Fibroblast of lung (primary cell): ENCODE measurements around the gene REX1BD. TPM values are rescaled to one million over a fixed set of nuclear protein-coding genes. Genes with fewer than 3 reads are reported as not detected.
"Not testable (repeated sequence)": the region's sequence is repeated elsewhere in the genome, so short reads cannot be mapped to it uniquely, and the experiment has no call there.

Source experiments
- DNase-seq, 2 donors: peaks; one replicate each; pipeline versions ENCODE4 v3.0.0 to v3.0.0-alpha.2; 2010; ENCODE audit warnings: low read depth in 2 of 2
- H2AFZ ChIP-seq: 2 replicates; pipeline ENCODE4 v1.5.1; 2012; ENCODE audit warnings: low read length, control low read depth, inconsistent platforms
- H3K27ac ChIP-seq: 2 replicates; pipeline ENCODE4 v1.5.1; 2011; ENCODE audit warnings: low read length, control low read depth; ENCODE audit not compliant: insufficient read depth
- H3K27me3 ChIP-seq: 2 replicates; pipeline ENCODE4 v1.5.1; 2011; ENCODE audit warnings: mild to moderate bottlenecking, low read length; ENCODE audit not compliant: control insufficient read depth, insufficient read depth
- H3K36me3 ChIP-seq: 2 replicates; pipeline ENCODE4 v1.5.1; 2011; ENCODE audit warnings: low read length; ENCODE audit not compliant: control insufficient read depth, insufficient read depth
- H3K4me1 ChIP-seq: 2 replicates; pipeline ENCODE4 v1.5.1; 2011; ENCODE audit warnings: low read length; ENCODE audit not compliant: control insufficient read depth, insufficient read depth; ENCODE audit errors: extremely low read depth
- H3K4me2 ChIP-seq: 2 replicates; pipeline ENCODE4 v1.5.1; 2011; ENCODE audit warnings: low read length, control low read depth; ENCODE audit not compliant: insufficient read depth; ENCODE audit errors: extremely low read depth
- H3K4me3 ChIP-seq, 4 experiments: fragments of 200-600 bp in 1 of 4; sonication (generic) in 1 of 4; replicated peaks in 1 of 4; 2 replicates each; pipeline ENCODE4 v1.5.1; 2011 to 2016; ENCODE audit warnings: low read length in 4 of 4, low read depth in 3 of 4, mild to moderate bottlenecking in 3 of 4, control low read depth in 2 of 4, inconsistent platforms in 1 of 4, mixed read lengths in 1 of 4; ENCODE audit not compliant: insufficient read depth in 1 of 4; ENCODE audit errors: control extremely low read depth in 1 of 4
- H3K79me2 ChIP-seq: 2 replicates; pipeline ENCODE4 v1.5.1; 2012; ENCODE audit warnings: mild to moderate bottlenecking, low read length, inconsistent platforms; ENCODE audit not compliant: control insufficient read depth, insufficient read depth
- H3K9ac ChIP-seq: 2 replicates; pipeline ENCODE4 v1.5.1; 2011; ENCODE audit warnings: mild to moderate bottlenecking, low read length, control low read depth; ENCODE audit not compliant: insufficient read depth
- H3K9me3 ChIP-seq: 2 replicates; pipeline ENCODE4 v1.5.1; 2012; ENCODE audit warnings: low read depth, low read length; ENCODE audit not compliant: control insufficient read depth, insufficient read depth
- H4K20me1 ChIP-seq: 2 replicates; pipeline ENCODE4 v1.5.1; 2011; ENCODE audit warnings: low read length; ENCODE audit not compliant: control insufficient read depth, insufficient read depth; ENCODE audit errors: extremely low read depth
- EZH2 ChIP-seq: IDR thresholded peaks from 2 replicates; pipeline ENCODE4 v1.5.1; 2012; ENCODE audit warnings: low read length, control low read depth, mild to moderate bottlenecking; ENCODE audit errors: missing control alignments
- polyA minus RNA-seq: library from RNA; depleted of rRNA, polyadenylated mRNA; stranded (reverse); fragments of >200 nt; gene quantifications from 2 replicates; pipeline ENCODE4 v1.2.3, GENCODE V29; 2011; ENCODE audit warnings: low replicate concordance
- polyA plus RNA-seq, 2 donors: library from polyadenylated mRNA; depleted of rRNA in 1 of 2; stranded (reverse) in 1 of 2; unstranded in 1 of 2; fragments of >200 nt; gene quantifications; 2 replicates each; pipeline ENCODE4 v1.2.1, GENCODE V29; 2011 to 2012; ENCODE audit warnings: missing spikeins in 1 of 2
- total RNA-seq: library from RNA; depleted of rRNA; stranded (reverse); fragments of >200 nt; gene quantifications from 2 replicates; pipeline ENCODE4 v1.2.1, GENCODE V29; 2014
- TF ChIP-seq, protein P1 (sequence below), 2 donors: IDR thresholded peaks in 1 of 2; conservative IDR thresholded peaks in 1 of 2; 1 replicate in 1 of 2; 2 replicates in 1 of 2; pipeline ENCODE4 v1.5.1; 2011 to 2012; ENCODE audit warnings: low read length in 2 of 2, control low read depth in 1 of 2, inconsistent platforms in 1 of 2, low read depth in 1 of 2, mild to moderate bottlenecking in 1 of 2

REX1BD gene
- total RNA-seq = 37.0 and 37.5 TPM in 2 replicates
- 16.2 and 21.2 TPM in 2 replicates for polyA plus RNA-seq
- 40.1 and 63.2 TPM in 2 replicates for polyA plus RNA-seq (2012)
- 3.3 and 3.9 TPM in 2 replicates for polyA minus RNA-seq

DNA sequence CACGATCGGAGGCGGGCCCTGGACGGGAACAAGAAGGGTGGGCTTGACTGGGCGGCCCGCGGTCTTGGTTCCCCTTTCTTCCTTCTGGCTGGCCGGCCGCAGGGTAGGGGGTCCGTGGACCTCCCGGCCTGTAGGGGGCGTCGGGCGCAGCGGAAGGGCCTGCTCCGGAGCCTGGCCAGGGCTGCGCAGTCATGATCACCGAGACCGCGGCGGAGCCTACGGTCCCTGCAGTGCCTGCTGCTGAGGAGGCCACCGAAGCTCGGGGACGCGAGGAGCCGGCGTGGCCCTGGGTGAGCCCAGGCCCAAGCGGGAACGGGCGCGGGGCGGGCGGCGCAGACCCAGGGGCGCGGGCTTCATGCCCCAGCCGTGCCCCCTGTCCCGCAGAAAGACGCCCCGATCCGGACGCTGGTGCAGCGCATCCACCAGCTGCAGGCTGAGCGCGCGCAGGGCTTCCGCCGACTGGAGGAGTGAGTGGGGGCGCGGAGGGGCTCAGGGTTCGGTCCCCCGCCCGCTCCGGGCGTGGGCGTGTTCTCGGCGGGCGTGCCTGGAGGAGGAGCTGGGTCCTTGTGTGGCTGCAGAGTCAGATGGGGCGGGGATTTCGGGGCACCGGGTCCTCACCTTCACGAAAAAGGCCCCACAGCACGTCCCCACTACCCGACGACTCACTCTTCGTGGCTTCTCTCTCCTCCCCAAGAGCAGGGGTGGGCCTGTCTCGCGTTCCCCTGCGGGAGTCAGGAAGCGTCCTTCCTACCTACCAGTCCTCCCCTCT lies at the start of gene REX1BD:
Gene REX1BD, plus strand, starts transcription at position 188 of the 769 bp plus-strand sequence. Its CDS starts 4 bp downstream, at position 192.
- H3K4me2 ChIP-seq = peak within 1 kb of the TSS; percentile 89
- H3K9me3 ChIP-seq = no peaks in the 10 kb centered on the region
- peak; percentile 71 to 75 for DNase-seq
- H3K27ac ChIP-seq = peak within 1 kb of the TSS; percentile 79
- no peaks in the 10 kb centered on the region for H3K79me2 ChIP-seq
- H4K20me1 ChIP-seq = no peaks in the 10 kb centered on the region
- peak within 1 kb of the TSS; percentile 71 for H3K9ac ChIP-seq
- no peaks in the 10 kb centered on the region for H3K27me3 ChIP-seq
- H3K4me3 ChIP-seq = peak within 1 kb of the TSS; percentile 61 to 78 (median 74)
- H2AFZ ChIP-seq = peak within 1 kb of the TSS; percentile 88
- H3K4me1 ChIP-seq = peaks cover 5% of the 10 kb centered on the region
- no peak for TF ChIP-seq EZH2
- TF ChIP-seq, protein P1, sequence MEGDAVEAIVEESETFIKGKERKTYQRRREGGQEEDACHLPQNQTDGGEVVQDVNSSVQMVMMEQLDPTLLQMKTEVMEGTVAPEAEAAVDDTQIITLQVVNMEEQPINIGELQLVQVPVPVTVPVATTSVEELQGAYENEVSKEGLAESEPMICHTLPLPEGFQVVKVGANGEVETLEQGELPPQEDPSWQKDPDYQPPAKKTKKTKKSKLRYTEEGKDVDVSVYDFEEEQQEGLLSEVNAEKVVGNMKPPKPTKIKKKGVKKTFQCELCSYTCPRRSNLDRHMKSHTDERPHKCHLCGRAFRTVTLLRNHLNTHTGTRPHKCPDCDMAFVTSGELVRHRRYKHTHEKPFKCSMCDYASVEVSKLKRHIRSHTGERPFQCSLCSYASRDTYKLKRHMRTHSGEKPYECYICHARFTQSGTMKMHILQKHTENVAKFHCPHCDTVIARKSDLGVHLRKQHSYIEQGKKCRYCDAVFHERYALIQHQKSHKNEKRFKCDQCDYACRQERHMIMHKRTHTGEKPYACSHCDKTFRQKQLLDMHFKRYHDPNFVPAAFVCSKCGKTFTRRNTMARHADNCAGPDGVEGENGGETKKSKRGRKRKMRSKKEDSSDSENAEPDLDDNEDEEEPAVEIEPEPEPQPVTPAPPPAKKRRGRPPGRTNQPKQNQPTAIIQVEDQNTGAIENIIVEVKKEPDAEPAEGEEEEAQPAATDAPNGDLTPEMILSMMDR (conservative IDR thresholded peaks at IDR 0.05 in 1 of 2, IDR thresholded peaks at IDR 0.05 in 1 of 2; ENCODE audit: low read depth in 1 of 2, low read length in 2 of 2) = peak; percentile 60 to 68
- peaks cover 3% of the 10 kb centered on the region for H3K36me3 ChIP-seq

DNA sequence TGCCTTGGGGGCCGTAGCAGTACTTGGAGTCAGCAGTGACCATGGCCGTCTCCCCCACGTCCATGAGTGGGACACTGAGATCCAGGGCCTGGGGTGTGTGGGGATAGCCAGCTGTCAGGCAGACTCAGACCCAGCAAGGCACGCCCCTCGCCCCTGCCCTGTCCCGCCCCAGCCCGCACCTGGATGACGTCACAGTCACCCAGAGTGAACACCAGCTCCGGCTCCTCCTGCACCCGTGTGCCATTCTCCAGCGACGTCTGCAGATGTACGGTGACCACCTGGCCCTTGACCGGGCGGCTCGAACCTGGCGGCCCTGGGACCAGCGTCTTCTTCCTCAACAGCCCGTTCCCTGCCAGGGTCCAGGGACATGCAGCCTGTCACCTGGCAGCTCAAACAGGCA lies 49.2 kb upstream of the REX1BD start:
- TF ChIP-seq, protein P1 (conservative IDR thresholded peaks at IDR 0.05 in 1 of 2, IDR thresholded peaks at IDR 0.05 in 1 of 2; ENCODE audit: low read depth in 1 of 2, low read length in 2 of 2) = no peak
- no peak for TF ChIP-seq EZH2

DNA sequence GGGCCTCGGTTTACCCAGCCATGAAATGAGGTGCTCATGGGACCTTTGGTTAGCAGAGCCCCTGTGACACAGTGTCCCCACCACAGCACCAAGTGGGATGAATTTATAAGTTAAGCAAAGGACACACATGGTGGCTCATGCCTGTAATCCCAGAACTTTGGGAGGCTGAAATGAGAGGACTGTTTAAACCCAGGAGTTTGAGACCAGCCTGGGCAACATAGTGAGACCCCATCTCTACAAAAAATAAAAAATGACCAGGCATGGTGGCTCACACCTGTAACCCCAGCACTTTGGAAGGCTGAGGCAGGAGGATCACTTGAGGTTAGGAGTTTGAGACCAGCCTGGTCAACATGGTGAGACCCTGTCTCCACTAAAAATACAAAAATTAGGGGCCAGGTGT lies 48.4 kb upstream of the REX1BD start:
- not testable (repeated sequence) for H3K4me1 ChIP-seq, H4K20me1 ChIP-seq, DNase-seq, H3K4me3 ChIP-seq, H3K9me3 ChIP-seq, H3K27me3 ChIP-seq, H2AFZ ChIP-seq, H3K27ac ChIP-seq, H3K4me2 ChIP-seq, H3K9ac ChIP-seq
- H3K79me2 ChIP-seq = peaks cover 15% of the 10 kb centered on the region
- H3K36me3 ChIP-seq = peaks cover 27% of the 10 kb centered on the region

More for the DNA sequence above, 49.2 kb upstream of the REX1BD start:
- H3K9me3 ChIP-seq = no peaks in the 10 kb centered on the region
- no peak overlapping the region for H3K4me2 ChIP-seq
- no peaks in the 10 kb centered on the region for H4K20me1 ChIP-seq
- no peak for DNase-seq
- no peaks in the 10 kb centered on the region for H3K27me3 ChIP-seq
- H3K27ac ChIP-seq = no peak overlapping the region
- H2AFZ ChIP-seq = no peak overlapping the region
- peaks cover 4% of the 10 kb centered on the region for H3K4me1 ChIP-seq
- no peak overlapping the region for H3K9ac ChIP-seq
- peaks cover 27% of the 10 kb centered on the region for H3K36me3 ChIP-seq
- no peak overlapping the region for H3K4me3 ChIP-seq
- H3K79me2 ChIP-seq = peaks cover 15% of the 10 kb centered on the region
